H1 (cell line): ENCODE measurements around the gene PTK6.

Source experiments
- CTCF ChIP-seq, 3 experiments: IDR thresholded peaks; 1 replicate in 2 of 3; 2 replicates in 1 of 3; pipeline versions ENCODE4 v1.5.1 to v1.6.1; 2011; ENCODE audit warnings: low read length in 3 of 3, mild to moderate bottlenecking in 3 of 3, inconsistent platforms in 2 of 3, low read depth in 1 of 3, moderate library complexity in 1 of 3; ENCODE audit not compliant: insufficient read depth in 1 of 3; ENCODE audit errors: control extremely low read depth in 1 of 3
- GABPA ChIP-seq: IDR thresholded peaks from 2 replicates; pipeline ENCODE4 v1.6.1; 2011; ENCODE audit warnings: mild to moderate bottlenecking, low read length, moderate library complexity, borderline replicate concordance; ENCODE audit not compliant: insufficient read depth
- HDAC2 ChIP-seq, 2 experiments: fragments of 300-600 bp in 1 of 2; sonication (generic) in 1 of 2; IDR thresholded peaks; 2 replicates each; pipeline ENCODE4 v1.6.1; 2011 to 2012; ENCODE audit warnings: low read depth in 2 of 2, low read length in 2 of 2, mild to moderate bottlenecking in 2 of 2, moderate library complexity in 2 of 2, borderline replicate concordance in 1 of 2, inconsistent platforms in 1 of 2
- JUN ChIP-seq: IDR thresholded peaks from 2 replicates; pipeline ENCODE4 v1.6.1; 2011; ENCODE audit warnings: low read depth, mild to moderate bottlenecking, improper control_type of control experiment, low read length
- POLR2A ChIP-seq, 2 experiments: IDR thresholded peaks; 1 replicate in 1 of 2; 2 replicates in 1 of 2; pipeline ENCODE4 v1.6.1; 2011; ENCODE audit warnings: low read depth in 2 of 2, low read length in 2 of 2, mild to moderate bottlenecking in 2 of 2; ENCODE audit errors: control extremely low read depth in 1 of 2
- POLR2AphosphoS5 ChIP-seq: IDR thresholded peaks from 2 replicates; pipeline ENCODE4 v1.6.1; 2011; ENCODE audit warnings: low read depth, low read length
- RFX5 ChIP-seq: IDR thresholded peaks from 2 replicates; pipeline ENCODE4 v1.6.1; 2011; ENCODE audit warnings: low read depth, low read length, improper control_type of control experiment, borderline replicate concordance

- TF ChIP-seq JUN (no peak), POLR2AphosphoS5 (no peak), GABPA (no peak), CTCF (IDR thresholded peaks at IDR 0.05; ENCODE audit: control extremely low read depth in 1 of 3, insufficient read depth in 1 of 3, low read depth in 1 of 3, low read length in 3 of 3) (no peak), POLR2A (IDR thresholded peaks at IDR 0.05; ENCODE audit: control extremely low read depth in 1 of 2, low read depth in 2 of 2, low read length in 2 of 2) (no peak), HDAC2 (IDR thresholded peaks at IDR 0.05; ENCODE audit: borderline replicate concordance in 1 of 2, low read depth in 2 of 2, low read length in 2 of 2) (no peak), RFX5 (no peak)
Measured at GRCh38 chr20:63562461-63563224, 25.5 kb upstream of the PTK6 start.
